Endothelial cell of umbilical vein (primary cell): ENCODE results near the gene RAB42. TPM values are rescaled to one million over a fixed set of nuclear protein-coding genes. Genes with fewer than 3 reads are reported as not detected.
"Not testable (repeated sequence)": the region's sequence is repeated elsewhere in the genome, so short reads cannot be mapped to it uniquely, and the experiment has no call there.

Experiments
- BruUV-seq: library from RNA; stranded (reverse); fragments of 400-500 nt; replicated peaks from 2 replicates; lab custom pipeline; 2021; lab: Mats Ljungman, UMichigan
- CTCF ChIA-PET: fragments of 300-600, 350-600 bp; sonication (Branson Sonifier 250); formaldehyde crosslinking; loops from one replicate; lab custom pipeline; 2021; ENCODE audit warnings: antibody characterized with exemption, inconsistent platforms; lab: Charles Lee
- POLR2A ChIA-PET: fragments of 300-600, 350-600 bp; sonication (Branson Sonifier 250); formaldehyde crosslinking; loops from one replicate; lab custom pipeline; 2021; ENCODE audit warnings: antibody characterized with exemption, inconsistent platforms; lab: Charles Lee
- DNase-seq: peaks from one replicate; pipeline ENCODE4 v3.0.0-alpha.2; 2011; ENCODE audit warnings: low read depth, low spot score
- FAIRE-seq: peaks from 2 replicates; lab custom pipeline; 2011; peaks lifted over from hg19 to GRCh38; lab: Jason Lieb, UNC
- H2AFZ ChIP-seq: 2 replicates; pipeline ENCODE4 v1.6.0; 2012; ENCODE audit warnings: low read depth, low read length, control low read depth, inconsistent platforms
- H3K27ac ChIP-seq: 2 replicates; pipeline ENCODE4 v1.5.1; 2011; ENCODE audit warnings: low read depth, mild to moderate bottlenecking, control low read depth, low read length, moderate library complexity; ENCODE audit not compliant: insufficient read depth
- H3K27me3 ChIP-seq, 2 experiments: 2 replicates each; pipeline versions ENCODE4 v1.6.0 to v1.6.1; 2011; ENCODE audit warnings: low read length in 2 of 2, mixed read lengths in 1 of 2; ENCODE audit not compliant: control insufficient read depth in 2 of 2, insufficient read depth in 2 of 2
- H3K36me3 ChIP-seq, 2 experiments: 2 replicates in 1 of 2; 3 replicates in 1 of 2; pipeline ENCODE4 v1.5.1; 2011; ENCODE audit warnings: low read length in 2 of 2, mild to moderate bottlenecking in 1 of 2, moderate library complexity in 1 of 2; ENCODE audit not compliant: control insufficient read depth in 2 of 2, insufficient read depth in 2 of 2; ENCODE audit errors: extremely low read depth in 1 of 2
- H3K4me1 ChIP-seq: 3 replicates; pipeline ENCODE4 v1.5.1; 2011; ENCODE audit warnings: mild to moderate bottlenecking, low read length; ENCODE audit not compliant: control insufficient read depth, insufficient read depth; ENCODE audit errors: extremely low read depth
- H3K4me2 ChIP-seq: 2 replicates; pipeline ENCODE4 v1.6.1; 2011; ENCODE audit warnings: low read length, control low read depth, mixed read lengths; ENCODE audit not compliant: insufficient read depth
- H3K4me3 ChIP-seq, 3 experiments: fragments of 200-600 bp in 1 of 3; sonication (generic), shearing (Covaris generic) in 1 of 3; replicated peaks in 1 of 3; 2 replicates each; pipeline ENCODE4 v1.5.1; 2011 to 2016; ENCODE audit warnings: control low read depth in 3 of 3, low read length in 3 of 3, mild to moderate bottlenecking in 2 of 3, inconsistent platforms in 1 of 3, low read depth in 1 of 3, moderate library complexity in 1 of 3; ENCODE audit not compliant: insufficient read depth in 1 of 3
- H3K79me2 ChIP-seq: 2 replicates; pipeline ENCODE4 v1.6.0; 2012; ENCODE audit warnings: low read length, inconsistent platforms; ENCODE audit not compliant: control insufficient read depth, insufficient read depth
- H3K9ac ChIP-seq: replicated peaks from 2 replicates; pipeline ENCODE3; 2011; ENCODE audit warnings: low read length, control low read depth; ENCODE audit not compliant: insufficient read depth; ENCODE audit errors: extremely low read depth
- H3K9me1 ChIP-seq: replicated peaks from 3 replicates; pipeline ENCODE4 v1.6.0; 2011; ENCODE audit warnings: mild to moderate bottlenecking, low read length; ENCODE audit not compliant: control insufficient read depth, insufficient read depth; ENCODE audit errors: extremely low read depth
- H3K9me3 ChIP-seq: replicated peaks from 2 replicates; pipeline ENCODE4 v1.5.1; 2012; ENCODE audit warnings: low read length, inconsistent platforms; ENCODE audit not compliant: control insufficient read depth, insufficient read depth
- H4K20me1 ChIP-seq: replicated peaks from 2 replicates; pipeline ENCODE3; 2011; ENCODE audit warnings: mild to moderate bottlenecking, low read length; ENCODE audit not compliant: control insufficient read depth, insufficient read depth; ENCODE audit errors: extremely low read depth
- CTCF ChIP-seq, 2 donors: IDR thresholded peaks; 1 replicate in 1 of 2; 2 replicates in 1 of 2; pipeline ENCODE4 v1.5.1; 2011; ENCODE audit warnings: low read length in 2 of 2, mild to moderate bottlenecking in 2 of 2, moderate library complexity in 2 of 2, control low read depth in 1 of 2, inconsistent platforms in 1 of 2, low read depth in 1 of 2; ENCODE audit not compliant: insufficient read depth in 1 of 2; ENCODE audit errors: extremely low read depth in 1 of 2
- EZH2 ChIP-seq: IDR thresholded peaks from 2 replicates; pipeline ENCODE4 v1.6.1; 2012; ENCODE audit warnings: borderline replicate concordance, low read depth, mild to moderate bottlenecking, moderate library complexity, low read length, inconsistent platforms; ENCODE audit not compliant: severe bottlenecking
- FOS ChIP-seq: IDR thresholded peaks from 2 replicates; pipeline ENCODE4 v1.6.1; 2011; ENCODE audit warnings: mild to moderate bottlenecking, low read length, moderate library complexity, borderline replicate concordance; ENCODE audit not compliant: insufficient read depth
- GATA2 ChIP-seq: IDR thresholded peaks from 2 replicates; pipeline ENCODE4 v1.7.0; 2011; ENCODE audit warnings: low read depth, mild to moderate bottlenecking, moderate library complexity, mixed read lengths, low read length; ENCODE audit not compliant: insufficient read length, insufficient read depth
- JUN ChIP-seq: IDR thresholded peaks from 2 replicates; pipeline ENCODE4 v1.6.1; 2011; ENCODE audit warnings: borderline replicate concordance, low read depth; ENCODE audit not compliant: insufficient read length, insufficient read depth
- MYC ChIP-seq: IDR thresholded peaks from one replicate; pipeline ENCODE4 v1.6.1; 2011; ENCODE audit warnings: mild to moderate bottlenecking, low read depth, low read length
- POLR2A ChIP-seq: IDR thresholded peaks from 2 replicates; pipeline ENCODE4 v1.6.1; 2012; ENCODE audit warnings: low read depth, mild to moderate bottlenecking, control low read depth, low read length
- POLR2AphosphoS5 ChIP-seq: IDR thresholded peaks from 2 replicates; pipeline ENCODE4 v1.6.1; 2012; ENCODE audit warnings: low read depth, mild to moderate bottlenecking, control low read depth, low read length, moderate library complexity; ENCODE audit not compliant: insufficient read depth
- dilution Hi-C: fragments of 300-500 bp; cut with MboI; formaldehyde crosslinking; loops from one replicate; pipeline ENCODE4 v1.15.0; 2019; ENCODE audit warnings: low sequenced_read_pairs; ENCODE audit not compliant: extremely low pct_ligation_motif_present
- intact Hi-C: fragments of 100-400 bp; cut with micrococcal nuclease; formaldehyde crosslinking; loops from one replicate; pipeline ENCODE4 v1.10.0; 2022
- polyA plus RNA-seq, 4 experiments: library from polyadenylated mRNA; depleted of rRNA in 3 of 4; stranded (reverse) in 3 of 4; unstranded in 1 of 4; fragments of >200 nt; gene quantifications; 2 replicates each; pipeline versions ENCODE4 v1.2.1 to v1.2.3, GENCODE V29; 2011 to 2012; ENCODE audit warnings: missing spikeins in 1 of 4
- total RNA-seq: library from RNA; stranded (reverse); gene quantifications from 2 replicates; pipeline ENCODE4 v1.2.3, GENCODE V29; 2021
- TF ChIP-seq, protein P1 (sequence below): IDR thresholded peaks from 2 replicates; pipeline ENCODE4 v1.6.1; 2011; ENCODE audit not compliant: insufficient read depth, insufficient read length

RAB42 gene
- total and polyA plus RNA-seq, 2 donors (not counting 3 experiments of a cell fraction or from before 2014, with no cell fraction given): 1.2 to 1.8 TPM

DNA sequence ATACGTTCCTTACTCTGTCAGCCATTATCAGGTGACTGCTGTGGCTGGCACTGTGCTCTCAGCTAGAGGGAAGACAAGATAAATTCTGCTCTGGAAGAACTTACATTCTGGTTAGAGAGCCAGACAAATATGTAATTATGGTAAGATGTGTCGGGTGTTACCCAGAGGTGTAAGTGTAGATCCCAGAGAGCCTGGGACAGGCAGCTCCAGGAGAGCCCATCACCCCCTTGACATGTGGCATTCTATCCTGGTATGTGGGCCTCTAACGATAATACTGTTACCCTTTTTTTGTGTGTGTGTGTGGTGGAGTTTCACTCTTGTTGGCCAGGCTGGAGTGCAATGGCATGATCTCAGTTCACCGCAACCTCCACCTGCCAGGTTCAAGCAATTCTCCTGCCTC is 20.2 kb upstream of the RAB42 start:
- BruUV-seq: no TSS peak

GRCh38 chr1:28572891-28573290 is 19.2 kb upstream of the RAB42 start:
- H3K9ac ChIP-seq, H3K4me2 ChIP-seq, POLR2A ChIA-PET, FAIRE-seq, H3K4me1 ChIP-seq, H3K9me3 ChIP-seq, H3K4me3 ChIP-seq, H3K79me2 ChIP-seq, BruUV-seq, H3K27ac ChIP-seq, H2AFZ ChIP-seq, intact Hi-C loops, DNase-seq, H4K20me1 ChIP-seq, dilution Hi-C loops, H3K27me3 ChIP-seq, H3K9me1 ChIP-seq: not testable (repeated sequence)
- CTCF ChIA-PET: interaction anchor here (1.3 to 1.5 kb wide), 2 partner anchors 9 to 20 kb away, joined by 3 to 4 read pairs; partner anchors contain the start of gene TRNAU1AP
- peaks cover 17 to 18% of the 10 kb centered on the region in 2 experiments for H3K36me3 ChIP-seq

More for the DNA sequence above, 20.2 kb upstream of the RAB42 start:
- DNase-seq (no peak), FAIRE-seq (no peak)
- ChIA-PET CTCF (interaction anchor here (0.9 to 1.3 kb wide), 2 partner anchors 8 to 10 kb away, joined by 3 read pairs; no protein-coding TSS in a partner anchor), POLR2A (interaction anchor here (4.1 kb wide), 1 partner anchor 9 kb away, joined by 26 read pairs; no protein-coding TSS in a partner anchor)
- dilution Hi-C loops: no loop called here
- no peaks in the 10 kb centered on the region for H3K4me1 ChIP-seq
- peaks cover 8 to 15% of the 10 kb centered on the region in 2 experiments for H3K36me3 ChIP-seq
- no peak overlapping the region for H3K9ac ChIP-seq
- H3K4me2 ChIP-seq: no peak overlapping the region
- TF ChIP-seq JUN (no peak), POLR2AphosphoS5 (no peak), EZH2 (no peak), POLR2A (no peak), MYC (no peak), GATA2 (no peak), FOS (no peak), CTCF (IDR thresholded peaks at IDR 0.05; ENCODE audit: extremely low read depth in 1 of 2, insufficient read depth in 1 of 2, low read depth in 1 of 2, low read length in 2 of 2) (no peak)
- TF ChIP-seq, protein P1, sequence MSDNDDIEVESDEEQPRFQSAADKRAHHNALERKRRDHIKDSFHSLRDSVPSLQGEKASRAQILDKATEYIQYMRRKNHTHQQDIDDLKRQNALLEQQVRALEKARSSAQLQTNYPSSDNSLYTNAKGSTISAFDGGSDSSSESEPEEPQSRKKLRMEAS: no peak
- H4K20me1 ChIP-seq: no peaks in the 10 kb centered on the region
- no peaks in the 10 kb centered on the region for H3K9me1 ChIP-seq
- H3K27ac ChIP-seq: no peak overlapping the region
- no peaks in the 10 kb centered on the region for H3K79me2 ChIP-seq
- intact Hi-C loops: no loop called here
- no peak overlapping the region for H2AFZ ChIP-seq
- H3K9me3 ChIP-seq: no peaks in the 10 kb centered on the region
- no peaks in the 10 kb centered on the region for H3K27me3 ChIP-seq
- no peak overlapping the region for H3K4me3 ChIP-seq
